Activated CD4-positive, alpha-beta T cell treated with anti-CD3 and anti-CD28 coated beads, Interleukin-2, amount 10 ng/mL, durations not matched to agents 24 days and 14 days (primary cell): Measurements from ENCODE around the gene SMURF2. TPM values are rescaled to one million over a fixed set of nuclear protein-coding genes. Genes with fewer than 3 reads are reported as not detected.

Experiments
- DNase-seq: peaks from one replicate; pipeline ENCODE4 v3.0.0; 2022
- H3K27ac Mint-ChIP-seq: one replicate; pipeline ENCODE4 v1.8.0; 2022; ENCODE audit warnings: mild to moderate bottlenecking, mixed read lengths
- H3K27me3 Mint-ChIP-seq: one replicate; pipeline ENCODE4 v1.8.0; 2022; ENCODE audit warnings: mixed read lengths
- H3K36me3 Mint-ChIP-seq: one replicate; pipeline ENCODE4 v1.8.0; 2022; ENCODE audit warnings: low read depth, mild to moderate bottlenecking, mixed read lengths
- H3K4me1 Mint-ChIP-seq: one replicate; pipeline ENCODE4 v1.8.0; 2021; ENCODE audit warnings: mixed read lengths
- H3K4me3 Mint-ChIP-seq: one replicate; pipeline ENCODE4 v1.8.0; 2022; ENCODE audit warnings: mild to moderate bottlenecking, moderate library complexity, mixed read lengths
- H3K9me3 Mint-ChIP-seq: one replicate; pipeline ENCODE4 v1.8.0; 2021; ENCODE audit warnings: mixed read lengths
- intact Hi-C: fragments of 100-400 bp; cut with micrococcal nuclease; formaldehyde crosslinking; loops from one replicate; pipeline ENCODE4 v1.15.1; 2023
- total RNA-seq: library from RNA; stranded (reverse); gene quantifications from 2 replicates; pipeline ENCODE4 v1.2.3, GENCODE V29; 2022

Gene SMURF2
- total RNA-seq, 1 donor from 2014 or later, result 11.3 TPM

DNA sequence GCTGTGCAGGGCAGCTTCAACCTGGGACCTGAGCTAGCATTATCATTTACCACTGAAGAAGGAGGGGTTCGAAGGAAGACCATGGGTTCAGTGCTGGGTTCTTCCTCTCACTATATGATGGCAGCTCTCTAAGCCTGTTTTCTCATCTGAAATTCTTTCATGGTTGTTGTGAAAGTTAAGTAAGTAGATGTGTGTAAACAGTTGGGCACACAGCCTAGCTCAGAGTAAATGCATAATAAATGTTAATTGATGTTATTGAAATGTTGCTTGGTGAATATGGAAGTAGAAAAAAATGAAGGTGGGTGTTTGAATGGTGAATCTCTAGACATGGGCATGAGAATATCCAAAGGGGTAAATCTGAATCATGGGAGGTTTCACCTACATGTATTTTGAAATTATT lies 146.3 kb downstream of the SMURF2 start:
- H3K27me3 Mint-ChIP-seq, result no peaks in the 10 kb centered on the region
- no peaks in the 10 kb centered on the region for H3K9me3 Mint-ChIP-seq
- H3K27ac Mint-ChIP-seq, result no peak overlapping the region
- no peak for DNase-seq
- H3K4me3 Mint-ChIP-seq, result no peak overlapping the region
- H3K36me3 Mint-ChIP-seq, result peaks cover 52% of the 10 kb centered on the region
- intact Hi-C loops, result no loop called here
- H3K4me1 Mint-ChIP-seq, result peaks cover 12% of the 10 kb centered on the region

GRCh38 chr17:64515419-64515818 lies 146.7 kb downstream of the SMURF2 start:
- Mint-ChIP-seq H3K36me3 (peaks cover 53% of the 10 kb centered on the region), H3K27me3 (no peaks in the 10 kb centered on the region), H3K4me1 (peaks cover 12% of the 10 kb centered on the region), H3K4me3 (no peak overlapping the region), H3K9me3 (no peaks in the 10 kb centered on the region), H3K27ac (peak overlapping the region; percentile 8)
- intact Hi-C loops, result no loop called here
- DNase-seq, result no peak

- intact Hi-C loops, result loop anchor here (5.0 to 10.0 kb wide), 5 partner anchors 93 to 484 kb away; partner anchors contain the start of genes ERN1 and ICAM2
- H3K36me3 Mint-ChIP-seq, result peaks cover 57% of the 10 kb centered on the region
- DNase-seq, result no peak
- no peaks in the 10 kb centered on the region for H3K27me3 Mint-ChIP-seq
- H3K27ac Mint-ChIP-seq, result no peak overlapping the region
- H3K4me3 Mint-ChIP-seq, result peak overlapping the region; percentile 36
- H3K9me3 Mint-ChIP-seq, result no peaks in the 10 kb centered on the region
- H3K4me1 Mint-ChIP-seq, result peaks cover 25% of the 10 kb centered on the region
These were observed 152.9 kb downstream of the SMURF2 start for GRCh38 chr17:64509179-64509578.

- Mint-ChIP-seq H3K4me3 (peak overlapping the region; percentile 99), H3K27ac (no peak overlapping the region), H3K4me1 (peaks cover 28% of the 10 kb centered on the region), H3K9me3 (no peaks in the 10 kb centered on the region), H3K27me3 (no peaks in the 10 kb centered on the region), H3K36me3 (peaks cover 57% of the 10 kb centered on the region)
- no peak for DNase-seq
- intact Hi-C loops, result loop anchor here (5.0 to 10.0 kb wide), 5 partner anchors 94 to 484 kb away; partner anchors contain the start of genes ERN1 and ICAM2
These were observed 153.4 kb downstream of the SMURF2 start for GRCh38 chr17:64508683-64509082.

GRCh38 chr17:64507413-64507782 lies 154.7 kb downstream of the SMURF2 start:
- H3K27ac Mint-ChIP-seq, result peak overlapping the region; percentile 100
- intact Hi-C loops, result loop anchor here (1.0 to 10.0 kb wide), 8 partner anchors 65 to 483 kb away; partner anchors contain the start of genes ERN1, ICAM2 and SMURF2
- H3K4me3 Mint-ChIP-seq, result peak overlapping the region; percentile 99
- peaks cover 63% of the 10 kb centered on the region for H3K36me3 Mint-ChIP-seq
- peaks cover 36% of the 10 kb centered on the region for H3K4me1 Mint-ChIP-seq
- DNase-seq, result peak; percentile 83
- H3K9me3 Mint-ChIP-seq, result no peaks in the 10 kb centered on the region
- H3K27me3 Mint-ChIP-seq, result no peaks in the 10 kb centered on the region

GRCh38 chr17:64506576-64507412 lies 155.3 kb downstream of the SMURF2 start, which contains the start of gene CEP95:
Gene CEP95, plus strand, starts transcription at chr17:64506977. Its CDS starts 121 bp downstream, at chr17:64507098.
- peak; percentile 98 for DNase-seq
- Mint-ChIP-seq H3K4me3 (peak within 1 kb of the TSS; percentile 99), H3K4me1 (peaks cover 40% of the 10 kb centered on the region), H3K27ac (peak within 1 kb of the TSS; percentile 100), H3K36me3 (peaks cover 66% of the 10 kb centered on the region), H3K9me3 (no peaks in the 10 kb centered on the region), H3K27me3 (no peaks in the 10 kb centered on the region)
- intact Hi-C loops, result loop anchor here (1.0 to 10.0 kb wide), 10 partner anchors 9 to 733 kb away; partner anchors contain the start of genes CCDC47, ERN1, ICAM2 and POLG2

- intact Hi-C loops, result loop anchor here (1.0 to 10.0 kb wide), 9 partner anchors 9 to 733 kb away; partner anchors contain the start of genes CCDC47, ERN1, ICAM2 and POLG2
- peak within 1 kb of the TSS; percentile 99 for H3K4me3 Mint-ChIP-seq
- no peaks in the 10 kb centered on the region for H3K9me3 Mint-ChIP-seq
- DNase-seq, result peak; percentile 99
- peaks cover 45% of the 10 kb centered on the region for H3K4me1 Mint-ChIP-seq
- peak within 1 kb of the TSS; percentile 100 for H3K27ac Mint-ChIP-seq
- peaks cover 66% of the 10 kb centered on the region for H3K36me3 Mint-ChIP-seq
- H3K27me3 Mint-ChIP-seq, result no peaks in the 10 kb centered on the region
These were observed 155.9 kb downstream of the SMURF2 start, which contains the start of gene DDX5 for GRCh38 chr17:64506201-64506575. Gene DDX5, minus strand, starts transcription at chr17:64506289. Its CDS starts 170 bp downstream, at chr17:64506119.

- Mint-ChIP-seq H3K27me3 (no peaks in the 10 kb centered on the region), H3K9me3 (no peaks in the 10 kb centered on the region), H3K4me3 (peak overlapping the region; percentile 99), H3K36me3 (peaks cover 69% of the 10 kb centered on the region), H3K4me1 (peaks cover 50% of the 10 kb centered on the region), H3K27ac (peak overlapping the region; percentile 100)
- intact Hi-C loops, result loop anchor here (1.0 to 10.0 kb wide), 10 partner anchors 8 to 732 kb away; partner anchors contain the start of genes CCDC47, ERN1, ICAM2 and POLG2
- DNase-seq, result peak; percentile 96
These were observed 156.5 kb downstream of the SMURF2 start for GRCh38 chr17:64505340-64506200.

DNA sequence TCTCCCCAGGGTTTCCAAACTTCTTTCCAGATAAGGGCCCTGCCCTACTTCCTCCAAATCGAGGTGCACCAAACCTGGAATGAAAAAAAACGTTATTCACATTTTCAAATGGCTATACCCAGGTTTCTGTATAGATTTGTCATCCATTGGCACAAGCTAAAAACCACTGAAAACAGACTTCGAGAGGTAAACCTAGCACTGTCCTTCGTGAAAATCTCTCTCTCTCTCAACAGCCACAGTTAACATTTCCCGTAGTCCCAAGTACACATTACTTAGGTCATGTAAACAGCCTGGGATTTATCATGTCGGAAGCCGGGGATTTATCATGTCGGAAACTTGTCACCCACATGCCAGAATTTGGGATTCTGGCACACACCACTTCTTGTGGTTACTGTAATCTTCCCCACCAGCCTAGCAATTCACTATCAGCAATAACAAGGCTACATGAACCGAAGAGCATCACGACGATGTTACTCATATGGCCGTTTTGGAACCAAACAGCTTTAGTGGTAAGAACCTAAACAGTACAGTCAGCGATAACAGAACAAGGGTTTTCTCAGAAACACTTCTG lies 157.3 kb downstream of the SMURF2 start:
- peak; percentile 61 for DNase-seq
- Mint-ChIP-seq H3K27ac (peak overlapping the region; percentile 100), H3K36me3 (peaks cover 72% of the 10 kb centered on the region), H3K4me3 (peak overlapping the region; percentile 99), H3K4me1 (peaks cover 57% of the 10 kb centered on the region), H3K27me3 (no peaks in the 10 kb centered on the region), H3K9me3 (no peaks in the 10 kb centered on the region)
- intact Hi-C loops, result loop anchor here (1.0 to 10.0 kb wide), 6 partner anchors 97 to 662 kb away; partner anchors contain the start of genes ERN1 and ICAM2

DNA sequence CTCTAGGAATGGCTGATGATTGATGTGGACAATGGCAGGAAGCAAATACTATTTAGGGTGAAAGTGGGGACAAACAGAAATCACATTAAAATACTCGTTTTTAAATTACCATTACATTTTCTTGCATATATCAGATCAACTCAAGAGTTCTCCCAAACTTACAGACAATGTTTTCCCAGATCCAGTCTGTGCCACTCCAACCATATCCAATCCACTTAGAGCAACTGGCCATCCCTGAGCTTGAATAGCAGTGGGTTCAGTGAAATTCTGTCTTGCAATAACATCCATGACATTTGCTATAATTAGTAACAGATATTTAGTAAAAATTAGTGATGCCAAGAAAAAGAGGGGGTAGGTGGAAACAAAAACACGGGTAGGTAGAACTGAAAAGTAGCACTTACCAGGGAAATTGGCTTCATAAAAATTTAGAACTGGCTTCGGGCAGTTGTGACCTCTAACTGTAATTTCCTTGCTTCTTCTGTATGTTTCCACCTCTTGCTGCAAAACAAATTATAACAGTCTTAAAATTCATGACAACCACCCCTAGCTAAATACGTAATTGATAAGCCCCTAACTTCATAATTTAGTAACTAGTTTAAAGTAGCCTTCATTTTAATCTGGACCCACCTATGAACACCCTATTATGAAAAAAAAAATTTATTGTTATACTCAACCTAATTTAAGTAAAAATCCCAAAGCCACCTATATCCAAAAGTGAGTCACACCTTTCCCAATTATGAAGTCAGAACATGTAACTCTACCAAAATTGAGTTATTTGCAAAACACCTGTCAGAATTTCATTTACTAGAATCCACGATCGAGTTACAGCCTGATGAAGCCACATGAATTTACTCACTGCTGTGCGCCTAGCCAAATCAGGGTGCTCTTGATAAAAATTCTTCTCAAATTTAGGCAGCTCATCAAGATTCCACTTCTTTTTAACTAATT lies 158.0 kb downstream of the SMURF2 start:
- Mint-ChIP-seq H3K4me1 (peaks cover 59% of the 10 kb centered on the region), H3K9me3 (no peaks in the 10 kb centered on the region), H3K4me3 (peak overlapping the region; percentile 99), H3K36me3 (peaks cover 78% of the 10 kb centered on the region), H3K27ac (peak overlapping the region; percentile 100), H3K27me3 (no peaks in the 10 kb centered on the region)
- no peak for DNase-seq
- intact Hi-C loops, result loop anchor here (10.0 kb wide), 2 partner anchors 471 to 479 kb away; partner anchors contain the start of gene ICAM2

DNA sequence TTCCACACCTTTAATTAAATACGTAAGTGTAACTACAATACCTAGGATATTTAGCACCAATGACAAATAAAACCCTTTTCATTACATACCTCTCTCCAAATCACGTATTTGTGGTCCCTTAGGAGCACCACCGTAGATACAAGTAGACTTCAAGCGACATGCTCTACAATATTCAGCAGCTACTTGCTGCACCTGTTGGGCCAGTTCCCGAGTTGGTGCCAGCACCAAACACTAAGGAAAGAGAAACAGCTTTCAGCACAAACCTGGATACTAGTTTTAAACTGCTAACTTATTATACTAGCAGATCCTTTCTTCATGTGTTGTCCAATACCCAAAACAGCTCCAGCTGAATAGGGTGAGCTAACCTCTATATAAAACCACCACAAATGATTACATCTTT lies 158.8 kb downstream of the SMURF2 start:
- Mint-ChIP-seq H3K9me3 (no peaks in the 10 kb centered on the region), H3K4me1 (peaks cover 60% of the 10 kb centered on the region), H3K4me3 (peak overlapping the region; percentile 62), H3K27ac (peak overlapping the region; percentile 27), H3K36me3 (peaks cover 81% of the 10 kb centered on the region), H3K27me3 (no peaks in the 10 kb centered on the region)
- intact Hi-C loops, result loop anchor here (10.0 kb wide), 2 partner anchors 471 to 479 kb away; partner anchors contain the start of gene ICAM2
- peak; percentile 61 for DNase-seq

- Mint-ChIP-seq H3K36me3 (peaks cover 83% of the 10 kb centered on the region), H3K4me3 (peak overlapping the region; percentile 62), H3K27ac (peak overlapping the region; percentile 54), H3K4me1 (peaks cover 63% of the 10 kb centered on the region), H3K27me3 (no peaks in the 10 kb centered on the region), H3K9me3 (no peaks in the 10 kb centered on the region)
- intact Hi-C loops, result loop anchor here (10.0 kb wide), 2 partner anchors 472 to 478 kb away; partner anchors contain the start of gene ICAM2
- DNase-seq, result no peak
These were observed 159.3 kb downstream of the SMURF2 start for GRCh38 chr17:64502809-64503208.
